ENCODE measurements around the gene ASPM.

ASPM gene

DNA sequence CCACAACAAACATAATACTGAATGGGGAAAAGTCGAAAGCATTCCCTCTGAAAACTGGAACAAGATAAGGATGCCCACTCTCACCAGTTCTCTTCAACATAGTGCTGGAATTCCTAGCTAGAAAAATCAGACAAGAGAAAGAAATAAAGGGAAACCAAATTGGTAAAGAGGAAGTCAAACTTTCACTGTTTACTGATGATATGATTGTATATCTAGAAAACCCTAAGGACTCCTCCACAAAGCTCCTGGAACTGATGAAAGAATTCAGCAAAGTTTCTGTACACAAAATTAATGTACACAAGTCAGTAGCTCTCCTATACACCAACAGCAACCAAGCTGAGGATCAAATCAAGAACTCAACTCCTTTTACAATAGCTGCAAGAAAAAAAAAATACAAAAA, 72.5 kb downstream of the ASPM start:
- Histone ChIP-seq H2AFZ (ENCODE audit: low read depth, low read length, severe bottlenecking) (no peak overlapping the region), H3K9me3 (ENCODE audit: insufficient read depth, low read length) (no peaks in the 10 kb centered on the region), H3K4me3 (ENCODE audit: insufficient read depth, low read length, poor library complexity, severe bottlenecking) (no peak overlapping the region), H3K9ac (ENCODE audit: low read length) (no peak overlapping the region), H4K20me1 (ENCODE audit: low read depth, low read length) (no peaks in the 10 kb centered on the region), H3K27me3 (ENCODE audit: low read length) (no peaks in the 10 kb centered on the region), H3K27ac (ENCODE audit: low read depth, low read length) (no peak overlapping the region), H3K36me3 (ENCODE audit: low read length) (no peaks in the 10 kb centered on the region), H3K79me2 (ENCODE audit: insufficient read depth, low read length) (no peaks in the 10 kb centered on the region), H3K4me2 (ENCODE audit: low read depth, low read length, poor library complexity, severe bottlenecking) (no peak overlapping the region), H3K9me2 (replicated peaks; ENCODE audit: insufficient read depth, low read length) (no peaks in the 10 kb centered on the region), H3F3A (ENCODE audit: insufficient read depth) (peaks cover 4% of the 10 kb centered on the region; the same call in 1 of the 2 replicates)
- TF ChIP-seq CTCF (IDR thresholded peaks at IDR 0.05; ENCODE audit: insufficient read depth, low read length, poor library complexity, severe bottlenecking) (no peak), EZH2phosphoT487 (conservative IDR thresholded peaks at IDR 0.05; ENCODE audit: low read length) (no peak)

GRCh38 chr1:197067457-197067818, 79.0 kb downstream of the ASPM start:
- Histone ChIP-seq H3K36me3 (ENCODE audit: low read length) (no peaks in the 10 kb centered on the region), H3K27me3 (ENCODE audit: low read length) (no peaks in the 10 kb centered on the region), H3K4me2 (ENCODE audit: low read depth, low read length, poor library complexity, severe bottlenecking) (no peak overlapping the region), H3K79me2 (ENCODE audit: insufficient read depth, low read length) (no peaks in the 10 kb centered on the region), H3K9me2 (replicated peaks; ENCODE audit: insufficient read depth, low read length) (no peaks in the 10 kb centered on the region), H3K4me3 (ENCODE audit: insufficient read depth, low read length, poor library complexity, severe bottlenecking) (no peak overlapping the region), H3K9me3 (ENCODE audit: insufficient read depth, low read length) (no peaks in the 10 kb centered on the region), H2AFZ (ENCODE audit: low read depth, low read length, severe bottlenecking) (no peak overlapping the region), H3F3A (ENCODE audit: insufficient read depth) (no peaks in the 10 kb centered on the region), H3K9ac (ENCODE audit: low read length) (no peak overlapping the region), H3K27ac (ENCODE audit: low read depth, low read length) (no peak overlapping the region), H4K20me1 (ENCODE audit: low read depth, low read length) (no peaks in the 10 kb centered on the region)
- TF ChIP-seq CTCF (IDR thresholded peaks at IDR 0.05; ENCODE audit: insufficient read depth, low read length, poor library complexity, severe bottlenecking) (no peak), EZH2phosphoT487 (conservative IDR thresholded peaks at IDR 0.05; ENCODE audit: low read length) (no peak)

DNA sequence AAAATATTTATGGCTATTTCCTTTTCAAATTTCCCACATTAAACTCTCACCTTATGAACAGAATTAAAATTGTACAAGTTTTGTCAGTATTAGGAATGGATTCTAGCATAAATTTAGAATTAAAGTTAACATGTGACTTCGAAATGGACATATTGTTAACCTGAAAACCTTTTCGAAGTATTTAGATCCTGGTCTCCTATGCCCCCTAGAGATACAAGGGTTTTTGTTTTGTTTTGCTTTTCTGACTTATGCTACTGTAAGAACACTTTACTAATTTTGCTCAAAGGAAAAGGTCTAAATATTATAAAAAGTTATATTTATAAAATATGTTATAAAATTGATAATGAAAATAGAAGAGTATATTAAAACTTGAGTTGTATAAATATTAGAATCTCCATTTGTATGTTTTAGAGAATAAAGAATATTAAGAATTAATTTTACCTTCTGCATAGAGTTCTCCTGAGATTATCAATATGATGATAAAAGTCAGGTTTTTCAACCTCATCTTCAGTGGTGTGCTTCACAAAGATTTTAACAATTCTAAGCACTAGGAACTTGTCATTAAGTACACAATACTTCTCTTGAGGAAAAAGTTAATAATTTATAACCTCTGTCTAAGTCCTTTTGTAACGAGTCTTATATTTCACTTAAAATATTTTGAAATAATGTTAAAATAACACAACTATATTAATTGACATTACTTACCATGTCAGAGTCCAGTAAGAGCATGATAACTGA, 79.6 kb downstream of the ASPM start, which contains the start of gene F13B:
TSS of gene F13B (minus strand) at position 542 of the 738 bp plus-strand sequence. CDS start at position 505, 37 bp downstream.
- TF ChIP-seq CTCF (IDR thresholded peaks at IDR 0.05; ENCODE audit: insufficient read depth, low read length, poor library complexity, severe bottlenecking) (no peak), EZH2phosphoT487 (conservative IDR thresholded peaks at IDR 0.05; ENCODE audit: low read length) (no peak)
- Histone ChIP-seq H3K36me3 (ENCODE audit: low read length) (no peaks in the 10 kb centered on the region), H3K9me2 (replicated peaks; ENCODE audit: insufficient read depth, low read length) (no peaks in the 10 kb centered on the region), H3F3A (ENCODE audit: insufficient read depth) (no peaks in the 10 kb centered on the region), H3K27ac (ENCODE audit: low read depth, low read length) (no peak within 1 kb of the TSS), H4K20me1 (ENCODE audit: low read depth, low read length) (no peaks in the 10 kb centered on the region), H3K79me2 (ENCODE audit: insufficient read depth, low read length) (no peaks in the 10 kb centered on the region), H3K4me2 (ENCODE audit: low read depth, low read length, poor library complexity, severe bottlenecking) (no peak within 1 kb of the TSS), H3K9ac (ENCODE audit: low read length) (no peak within 1 kb of the TSS), H3K4me3 (ENCODE audit: insufficient read depth, low read length, poor library complexity, severe bottlenecking) (no peak within 1 kb of the TSS), H2AFZ (ENCODE audit: low read depth, low read length, severe bottlenecking) (no peak within 1 kb of the TSS), H3K9me3 (ENCODE audit: insufficient read depth, low read length) (no peaks in the 10 kb centered on the region), H3K27me3 (ENCODE audit: low read length) (no peaks in the 10 kb centered on the region)
